RWPE1 (cell line): ENCODE measurements around the gene POLR1F.
A peak's percentile ranks its signal among the peaks of the same experiment; 100 is the strongest.

ENCODE experiments used
- CTCF ChIA-PET: fragments of 350-600 bp; sonication (Branson Sonifier 250); formaldehyde crosslinking; extraction: SDS; loops from one replicate; lab custom pipeline; 2021; lab: Yijun Ruan, JAX
- POLR2A ChIA-PET: fragments of 400-600 bp; formaldehyde crosslinking; extraction: SDS; loops from one replicate; lab custom pipeline; 2020; ENCODE audit warnings: antibody characterized with exemption; ENCODE audit not compliant: low non-redundant PET; lab: Yijun Ruan, JAX
- DNase-seq: peaks from one replicate; pipeline ENCODE4 v3.0.0; 2012; ENCODE audit warnings: low spot score
- H3K27ac ChIP-seq: fragments of 450-650 bp; 2 replicates; pipeline ENCODE4 v1.5.1; 2017
- TF ChIP-seq, protein P1 (sequence below): fragments of 450-650 bp; conservative IDR thresholded peaks from 2 replicates; pipeline ENCODE4 v1.5.1; 2017; ENCODE audit warnings: low read depth, mild to moderate bottlenecking

Gene POLR1F

GRCh38 chr7:19670806-19671205 is 38.0 kb downstream of the POLR1F start:
- no peak for DNase-seq
- ChIA-PET POLR2A (no interaction called here), CTCF (no interaction called here)
- no peak overlapping the region for H3K27ac ChIP-seq
- TF ChIP-seq, protein P1, sequence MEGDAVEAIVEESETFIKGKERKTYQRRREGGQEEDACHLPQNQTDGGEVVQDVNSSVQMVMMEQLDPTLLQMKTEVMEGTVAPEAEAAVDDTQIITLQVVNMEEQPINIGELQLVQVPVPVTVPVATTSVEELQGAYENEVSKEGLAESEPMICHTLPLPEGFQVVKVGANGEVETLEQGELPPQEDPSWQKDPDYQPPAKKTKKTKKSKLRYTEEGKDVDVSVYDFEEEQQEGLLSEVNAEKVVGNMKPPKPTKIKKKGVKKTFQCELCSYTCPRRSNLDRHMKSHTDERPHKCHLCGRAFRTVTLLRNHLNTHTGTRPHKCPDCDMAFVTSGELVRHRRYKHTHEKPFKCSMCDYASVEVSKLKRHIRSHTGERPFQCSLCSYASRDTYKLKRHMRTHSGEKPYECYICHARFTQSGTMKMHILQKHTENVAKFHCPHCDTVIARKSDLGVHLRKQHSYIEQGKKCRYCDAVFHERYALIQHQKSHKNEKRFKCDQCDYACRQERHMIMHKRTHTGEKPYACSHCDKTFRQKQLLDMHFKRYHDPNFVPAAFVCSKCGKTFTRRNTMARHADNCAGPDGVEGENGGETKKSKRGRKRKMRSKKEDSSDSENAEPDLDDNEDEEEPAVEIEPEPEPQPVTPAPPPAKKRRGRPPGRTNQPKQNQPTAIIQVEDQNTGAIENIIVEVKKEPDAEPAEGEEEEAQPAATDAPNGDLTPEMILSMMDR: no peak

DNA sequence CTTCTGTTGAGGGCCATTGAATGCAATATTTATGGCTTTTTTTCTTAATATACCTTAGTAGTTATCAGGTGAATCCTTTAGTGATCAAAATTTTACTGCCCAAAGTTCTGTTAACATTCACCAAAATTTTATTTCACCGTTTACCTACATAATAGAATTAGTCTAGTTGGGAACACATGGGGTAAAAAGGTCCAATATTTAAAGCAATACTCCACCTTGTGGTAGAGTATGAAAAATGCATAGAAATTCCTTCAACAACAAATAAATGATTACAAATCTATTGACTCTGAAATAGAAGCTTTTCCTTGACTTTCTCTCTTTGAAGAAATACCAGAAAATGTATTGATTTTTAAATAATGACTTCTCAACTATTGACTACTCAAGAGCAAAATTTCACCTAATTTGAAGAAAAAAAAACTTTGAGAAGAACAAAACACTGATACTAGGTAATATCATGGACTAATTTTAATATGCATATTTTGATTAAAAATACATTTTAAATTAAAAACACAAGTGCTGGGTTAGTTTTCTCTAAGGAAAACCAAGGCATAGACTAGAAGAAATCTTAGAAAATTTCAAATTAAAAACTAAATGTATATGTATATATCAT is 43.3 kb downstream of the POLR1F start:
- ChIA-PET POLR2A (no interaction called here), CTCF (interaction anchor here (0.6 to 0.8 kb wide), 3 partner anchors 215 to 1352 kb away, joined by 3 to 4 read pairs (median 4); no protein-coding TSS in a partner anchor)
- H3K27ac ChIP-seq: no peak overlapping the region
- TF ChIP-seq, protein P1: peak; percentile 77
- DNase-seq: peak; percentile 37

DNA sequence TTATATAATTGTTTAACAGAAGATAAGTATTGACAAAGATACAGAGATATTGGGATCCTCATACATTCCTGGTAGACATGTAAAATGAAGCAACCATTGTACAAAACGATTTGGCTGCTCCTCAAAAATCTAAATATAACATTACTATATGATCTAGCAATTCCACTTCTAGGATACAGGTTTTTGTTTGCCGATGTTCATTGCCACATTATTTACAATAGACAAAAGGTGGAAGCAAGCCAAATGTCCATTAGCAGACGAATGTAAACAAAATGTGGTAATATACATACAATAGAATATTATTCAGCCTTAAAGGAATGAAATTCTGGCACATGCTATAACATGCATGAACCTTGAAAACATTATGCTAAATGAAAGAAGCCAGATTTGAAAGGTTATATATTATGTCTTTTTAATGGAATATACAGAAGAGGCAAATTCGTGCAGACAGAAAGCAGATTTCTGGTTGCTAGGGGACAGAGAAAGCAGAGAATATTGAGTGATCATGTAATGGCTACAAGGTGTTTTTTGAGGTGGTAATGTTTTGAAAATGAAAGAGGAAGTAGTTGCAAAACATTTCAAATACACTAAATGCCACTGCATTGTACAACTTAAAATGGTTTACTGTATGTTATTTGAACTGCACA is 44.9 kb downstream of the POLR1F start:
- H3K27ac ChIP-seq: no peak overlapping the region
- ChIA-PET CTCF (no interaction called here), POLR2A (no interaction called here)
- TF ChIP-seq, protein P1: no peak
- DNase-seq: peak; percentile 19

DNA sequence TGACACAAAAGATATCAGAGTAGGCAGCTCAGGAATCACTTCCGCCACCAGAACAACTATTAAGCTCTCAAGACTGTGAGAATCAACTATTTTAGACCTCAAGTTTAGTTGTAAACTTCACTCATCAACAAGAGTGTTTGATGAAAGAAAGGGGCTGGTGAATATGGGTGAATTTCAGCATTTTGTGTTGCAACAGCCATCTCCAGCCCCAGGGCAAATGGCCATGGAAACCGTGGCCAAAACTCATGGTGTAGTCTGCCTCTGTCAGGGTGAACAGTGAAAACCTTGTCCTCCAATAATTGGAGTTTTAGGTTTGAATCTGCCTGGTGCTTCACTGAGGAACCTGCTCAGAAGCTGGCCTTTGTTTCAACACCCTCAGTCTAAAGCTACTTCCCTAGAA is 60.0 kb downstream of the POLR1F start:
- no peak for DNase-seq
- POLR2A ChIA-PET: no interaction called here
- TF ChIP-seq, protein P1: no peak
- CTCF ChIA-PET: interaction anchor here (0.6 kb wide), 2 partner anchors 393 to 1040 kb away, joined by 3 to 5 read pairs; no protein-coding TSS in a partner anchor
- no peak overlapping the region for H3K27ac ChIP-seq
